ENCODE results near the gene SPPL3.
A peak's percentile ranks its signal among the peaks of the same experiment; 100 is the strongest.

The SPPL3 gene

GRCh38 chr12:120713861-120714482 lies 190.2 kb downstream of the SPPL3 start:
- no peak overlapping the region for H3K27ac ChIP-seq
- TF ChIP-seq CTCF (IDR thresholded peaks at IDR 0.05) (peak; percentile 98), ZFX (IDR thresholded peaks at IDR 0.05; ENCODE audit: borderline replicate concordance) (no peak)

GRCh38 chr12:120712610-120713009 lies 191.5 kb downstream of the SPPL3 start:
- TF ChIP-seq CTCF (IDR thresholded peaks at IDR 0.05) (no peak), ZFX (IDR thresholded peaks at IDR 0.05; ENCODE audit: borderline replicate concordance) (no peak)
- no peak overlapping the region for H3K27ac ChIP-seq

Data from 22Rv1 (cell line).